ENCODE data around the gene CREB3L2. TPM values are rescaled to one million over a fixed set of nuclear protein-coding genes. Genes with fewer than 3 reads are reported as not detected.
"Not testable (repeated sequence)": the region's sequence is repeated elsewhere in the genome, so short reads cannot be mapped to it uniquely, and the experiment has no call there.

Gene CREB3L2
- total RNA-seq, 1 donor from 2014 or later: 32.2 TPM

DNA sequence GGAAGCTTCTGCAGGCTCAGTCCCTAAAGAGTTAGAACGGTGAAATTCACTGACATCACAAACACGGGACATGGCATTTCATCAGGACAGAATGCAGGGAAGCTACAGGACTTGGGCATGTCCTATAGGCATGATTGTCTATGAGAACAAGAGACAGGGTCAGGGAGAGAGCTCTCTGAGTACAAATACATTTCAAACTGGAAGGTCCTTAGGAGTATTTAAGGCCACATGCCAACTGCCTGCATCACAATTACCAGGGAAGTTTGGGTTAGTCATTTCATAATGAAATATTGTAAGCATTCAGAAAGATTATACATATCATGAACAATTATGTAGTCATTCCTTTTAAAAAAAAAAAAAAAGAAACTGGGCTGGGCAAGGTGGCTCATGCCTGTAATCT lies 71.3 kb downstream of the CREB3L2 start:
- peak; percentile 73 for DNase-seq

DNA sequence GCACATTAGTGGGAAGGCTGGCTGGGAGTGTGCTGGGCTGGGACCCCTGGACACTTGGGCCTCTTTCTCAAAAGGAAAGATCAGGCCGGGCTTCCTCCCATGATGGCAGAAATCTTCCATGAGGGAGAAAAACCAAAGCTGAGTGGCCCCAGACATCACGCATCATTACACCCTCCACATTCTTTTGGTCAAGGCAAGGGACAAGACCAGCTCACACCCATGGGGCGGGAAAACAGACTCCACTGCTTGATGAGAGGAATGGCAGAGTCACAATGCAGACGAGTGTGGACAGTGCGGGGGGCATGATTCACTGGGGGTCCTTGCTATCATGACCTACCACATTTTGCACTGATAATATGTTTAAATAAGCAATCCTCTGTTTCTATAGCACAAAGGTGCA lies 73.3 kb downstream of the CREB3L2 start:
- no peak for DNase-seq

DNA sequence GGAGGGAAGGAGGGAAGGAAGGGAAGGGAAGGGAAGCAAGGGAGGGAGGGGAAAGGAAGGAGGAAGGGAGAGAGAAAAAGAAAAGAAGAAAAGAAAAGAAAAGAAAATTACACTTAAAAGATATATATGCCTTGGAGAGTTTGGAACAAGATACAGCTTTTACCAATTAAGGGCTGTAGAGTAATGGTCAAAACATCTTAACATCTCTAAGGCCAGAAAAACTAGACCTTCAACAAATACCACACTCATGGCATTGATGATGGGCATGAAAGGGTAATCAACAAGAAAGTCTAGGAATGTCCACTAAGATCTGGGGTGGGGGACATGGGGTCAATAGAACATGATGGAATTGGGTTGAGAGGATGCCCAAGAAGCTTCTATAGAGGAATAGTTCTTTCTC lies 74.5 kb downstream of the CREB3L2 start:
- no peak for DNase-seq

DNA sequence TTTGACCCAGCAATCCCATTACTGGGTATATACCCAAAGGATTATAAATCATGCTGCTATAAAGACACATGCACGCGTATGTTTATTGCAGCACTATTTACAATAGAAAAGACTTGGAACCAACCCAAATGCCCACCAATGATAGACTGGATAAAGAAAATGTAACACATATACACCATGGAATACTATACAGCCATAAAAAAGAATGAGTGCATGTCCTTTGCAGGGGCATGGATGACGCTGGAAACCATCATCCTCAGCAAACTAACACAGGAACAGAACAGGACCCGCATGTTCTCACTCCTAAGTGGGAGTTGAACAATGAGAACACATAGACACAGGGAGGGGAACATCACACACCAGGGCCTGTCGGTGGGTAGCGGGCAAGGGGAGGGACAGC lies 75.7 kb downstream of the CREB3L2 start:
- DNase-seq: not testable (repeated sequence)

DNA sequence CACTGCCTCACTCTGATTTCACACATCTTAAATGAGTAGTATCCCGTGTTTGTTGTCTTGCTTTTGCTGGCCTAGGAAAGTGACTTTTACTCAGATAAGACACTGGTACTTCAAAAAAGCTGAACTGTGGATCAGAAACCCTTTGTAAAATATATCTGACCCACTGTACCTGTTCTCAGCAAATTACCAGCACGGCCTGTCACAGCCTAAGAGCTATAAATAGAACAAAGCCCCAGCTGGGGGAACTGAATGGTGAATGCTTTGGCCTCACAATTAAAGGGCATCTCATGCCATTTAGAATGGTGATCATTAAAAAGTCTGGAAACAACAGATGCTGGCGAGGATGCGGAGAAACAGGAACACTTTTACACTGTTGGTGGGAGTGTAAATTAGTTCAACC lies 76.1 kb downstream of the CREB3L2 start:
- no peak for DNase-seq

DNA sequence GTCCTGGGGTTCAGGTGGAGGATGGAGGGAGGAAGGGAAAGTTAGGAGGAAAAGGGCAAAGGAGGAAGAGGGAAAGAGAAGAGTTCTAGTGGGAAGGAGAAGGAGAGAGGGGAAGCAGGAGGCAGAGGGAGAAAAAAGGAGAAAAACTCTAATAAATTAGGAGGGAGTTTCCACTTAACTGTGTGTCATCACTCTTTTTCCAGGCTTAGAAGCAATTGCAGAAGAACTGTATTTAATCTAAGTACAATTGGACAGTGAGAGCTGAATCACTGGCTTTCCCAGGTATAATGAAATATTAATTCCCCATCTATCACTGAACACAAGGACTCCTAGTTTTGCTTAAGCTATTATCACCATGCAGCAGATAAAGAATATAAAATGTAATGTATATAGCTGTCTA lies 76.8 kb downstream of the CREB3L2 start:
- no peak for DNase-seq

DNA sequence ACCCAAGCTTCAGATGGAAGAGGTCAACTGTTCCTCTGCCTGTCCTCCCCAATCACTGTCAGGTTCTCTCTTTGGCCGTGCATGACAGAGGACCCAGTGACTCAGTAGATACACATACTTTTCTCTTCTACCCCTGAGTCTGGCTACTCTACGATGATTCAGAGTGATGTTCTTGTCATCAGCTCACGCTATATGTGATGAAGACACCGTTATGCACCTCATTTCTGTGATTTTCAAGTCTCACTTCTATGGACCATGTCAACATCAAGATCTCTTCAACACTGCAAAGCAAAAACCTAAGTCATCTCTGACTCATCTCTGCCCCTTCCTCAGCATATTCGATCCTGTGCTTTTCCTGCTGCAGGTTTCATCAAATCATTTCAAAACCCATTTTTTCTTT lies 78.5 kb downstream of the CREB3L2 start:
- DNase-seq: no peak

DNA sequence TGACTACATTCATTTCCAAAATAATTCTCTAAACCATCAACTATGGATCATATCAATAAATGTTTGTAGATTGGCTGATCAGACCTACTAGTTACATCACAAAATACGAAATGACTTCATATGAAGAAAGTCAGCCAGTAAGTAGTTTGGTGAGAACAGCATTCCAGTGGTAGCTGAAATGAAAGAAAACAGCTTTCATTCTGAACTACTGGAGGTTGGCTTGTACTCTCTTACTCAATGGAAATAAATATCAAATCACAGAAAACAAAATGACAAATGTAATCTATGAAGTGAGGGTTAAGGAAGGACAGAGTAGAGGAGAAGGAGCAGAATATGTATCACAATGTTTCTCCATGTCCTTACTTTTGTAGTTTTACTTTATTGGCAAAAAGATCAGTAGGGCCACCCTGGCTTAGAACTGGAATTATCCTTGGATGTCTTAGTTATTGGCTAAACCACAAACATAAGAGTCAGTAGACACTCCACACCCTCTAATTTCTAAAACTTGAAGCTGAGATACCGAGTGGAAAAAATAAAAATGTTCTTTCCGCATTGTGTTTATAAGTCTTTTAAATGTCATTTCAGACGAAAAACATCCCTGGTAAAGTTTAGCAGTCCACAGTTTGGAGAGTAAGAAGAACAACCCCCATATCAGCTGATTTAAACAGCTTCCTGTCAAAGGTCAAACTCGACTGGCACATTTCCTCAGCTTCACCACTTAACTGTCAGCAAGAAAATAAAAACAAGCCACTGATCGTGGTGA lies 81.1 kb downstream of the CREB3L2 start:
- DNase-seq: peak; percentile 19

DNA sequence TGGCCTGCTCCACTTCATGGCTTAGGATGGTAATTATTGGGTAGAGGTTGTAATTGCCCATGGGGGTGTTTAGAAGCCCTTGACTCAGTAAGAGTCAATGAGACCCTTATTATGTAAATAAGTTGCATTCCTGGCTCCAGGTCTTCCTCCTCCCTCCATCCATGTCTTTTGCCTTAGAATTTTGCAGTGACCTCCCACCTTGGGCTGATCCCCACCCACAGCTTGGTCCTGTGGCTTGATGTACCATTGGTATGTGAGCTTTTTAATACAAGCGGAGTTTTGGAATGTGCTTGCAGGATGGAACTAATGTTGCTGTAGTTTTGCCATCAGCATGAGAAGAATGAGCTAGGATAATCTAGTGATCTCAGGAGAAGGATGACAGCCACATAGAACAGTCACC lies 81.9 kb downstream of the CREB3L2 start:
- no peak for DNase-seq

DNA sequence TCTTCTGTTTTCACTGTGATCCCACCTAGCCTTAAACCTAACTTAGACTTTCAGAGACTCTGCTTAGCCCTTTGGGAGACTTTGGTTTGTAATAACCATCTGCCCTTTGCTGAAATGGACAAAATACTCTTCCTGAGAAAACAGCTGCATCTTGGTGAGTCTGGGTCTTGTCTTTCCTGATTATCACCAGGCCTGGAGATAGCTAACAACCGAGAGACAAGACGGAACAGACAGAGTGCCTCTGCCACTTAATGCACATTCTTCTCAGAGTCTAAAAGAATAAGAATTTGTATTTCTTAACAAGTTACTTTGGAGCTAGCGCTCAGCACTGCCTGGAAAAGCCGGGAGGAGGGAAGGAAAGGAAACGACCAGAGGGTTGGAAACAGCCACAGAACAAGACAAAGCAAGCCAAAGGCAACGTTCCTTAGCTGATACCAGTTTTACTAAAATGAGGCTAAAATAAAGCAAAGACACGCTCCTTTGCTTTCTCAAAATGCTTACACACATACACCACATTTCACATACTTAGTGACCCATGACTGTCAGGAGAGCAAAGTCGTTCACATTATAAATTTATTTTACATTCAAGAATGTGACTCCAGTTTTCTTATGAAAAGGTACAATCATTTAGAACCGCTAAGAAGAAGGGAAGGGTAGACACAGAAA lies 84.8 kb downstream of the CREB3L2 start:
- DNase-seq: no peak

DNA sequence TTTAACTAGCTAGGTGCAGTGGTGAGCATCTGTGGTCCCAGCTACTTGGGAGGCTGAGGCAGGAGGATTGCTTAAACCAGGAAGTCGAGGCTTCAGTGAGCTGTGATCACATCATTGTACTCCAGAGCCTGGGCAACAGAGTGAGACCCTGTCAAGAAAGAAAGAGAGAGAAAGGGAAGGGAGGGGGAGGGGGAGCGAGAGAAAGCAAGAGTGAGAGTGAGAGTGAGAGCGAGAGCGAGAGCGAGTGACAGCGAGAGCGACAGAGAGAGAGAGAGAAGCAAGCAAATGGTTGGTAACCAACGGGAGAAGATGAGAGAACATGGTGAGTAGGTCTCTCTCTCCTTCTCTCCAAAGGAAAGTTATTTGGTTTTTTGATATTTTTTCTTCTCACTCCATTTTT lies 85.3 kb downstream of the CREB3L2 start:
- no peak for DNase-seq

DNA sequence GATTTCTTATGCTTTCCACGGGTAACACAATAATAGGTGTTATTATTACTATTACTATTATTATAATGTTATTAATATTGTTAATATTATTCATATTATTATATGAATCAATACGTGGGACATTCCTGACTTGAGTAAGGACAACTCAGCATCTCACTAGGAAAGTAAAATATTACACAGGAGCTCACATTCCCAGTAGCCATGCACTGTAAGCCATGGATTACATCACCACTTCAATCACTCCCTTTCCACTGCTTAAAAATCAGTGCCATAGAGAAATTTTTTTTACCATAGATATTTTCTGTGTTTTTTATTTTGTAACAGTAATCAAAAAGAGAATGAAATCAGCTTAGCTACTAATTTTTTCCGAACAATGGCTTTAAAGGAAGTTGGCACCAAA lies 86.6 kb downstream of the CREB3L2 start:
- DNase-seq: no peak

DNA sequence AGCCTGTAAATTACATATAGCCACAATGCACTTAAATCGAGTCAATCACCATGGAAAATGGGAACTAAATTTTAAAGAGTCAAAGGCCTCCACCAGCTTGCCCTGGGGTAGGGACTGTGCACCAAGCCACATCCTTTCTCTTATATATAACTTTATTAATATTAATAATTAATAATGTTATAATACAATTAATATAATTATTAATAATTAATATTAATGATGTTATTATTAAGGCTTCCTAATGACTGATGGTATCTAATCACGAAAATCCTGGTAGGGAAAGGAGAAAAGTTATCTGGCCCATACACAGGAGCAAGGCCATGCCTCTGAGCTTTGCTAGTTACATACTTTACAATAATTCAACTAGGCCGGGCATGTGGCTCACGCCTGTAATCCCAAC lies 87.9 kb downstream of the CREB3L2 start:
- no peak for DNase-seq

DNA sequence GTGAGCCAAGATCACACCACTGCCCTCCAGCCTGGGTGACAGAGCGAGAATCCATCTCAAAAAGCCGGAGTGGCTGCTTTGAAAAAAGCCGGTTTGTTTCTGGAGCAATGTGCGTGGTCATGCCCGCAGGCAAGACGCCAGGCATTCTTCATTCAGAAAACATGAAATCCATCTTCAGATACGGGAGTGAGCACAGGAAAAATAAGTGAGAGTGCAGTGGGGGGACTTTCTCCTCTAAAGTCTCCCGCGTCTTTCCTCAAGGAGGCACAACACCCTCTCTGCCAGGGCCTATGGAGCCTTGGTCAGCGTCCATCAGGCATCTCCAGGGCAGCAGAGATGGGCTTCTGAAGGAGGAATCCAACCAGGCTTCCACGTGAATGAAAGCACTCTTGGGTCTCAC lies 92.8 kb downstream of the CREB3L2 start:
- DNase-seq: no peak

DNA sequence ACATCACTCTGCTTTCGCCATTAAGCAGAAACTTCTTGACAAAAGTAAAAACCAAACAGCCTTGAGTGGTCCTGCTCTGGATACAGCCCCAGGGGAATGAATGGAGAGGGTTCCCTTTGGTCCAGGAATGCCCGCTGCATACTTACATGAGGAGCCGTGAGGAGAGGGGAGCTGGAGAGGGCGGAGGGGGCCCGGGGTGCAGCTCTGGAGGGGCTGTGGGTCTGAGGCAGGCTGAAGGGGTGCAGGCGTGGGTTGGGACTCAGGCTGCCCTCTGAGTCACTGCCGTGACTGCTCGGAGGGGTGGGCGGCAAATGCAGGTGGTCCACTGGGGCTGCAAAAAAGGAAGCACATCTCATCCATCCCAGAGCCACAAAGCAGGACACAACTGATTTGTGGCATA lies 93.8 kb downstream of the CREB3L2 start:
- DNase-seq: no peak

DNA sequence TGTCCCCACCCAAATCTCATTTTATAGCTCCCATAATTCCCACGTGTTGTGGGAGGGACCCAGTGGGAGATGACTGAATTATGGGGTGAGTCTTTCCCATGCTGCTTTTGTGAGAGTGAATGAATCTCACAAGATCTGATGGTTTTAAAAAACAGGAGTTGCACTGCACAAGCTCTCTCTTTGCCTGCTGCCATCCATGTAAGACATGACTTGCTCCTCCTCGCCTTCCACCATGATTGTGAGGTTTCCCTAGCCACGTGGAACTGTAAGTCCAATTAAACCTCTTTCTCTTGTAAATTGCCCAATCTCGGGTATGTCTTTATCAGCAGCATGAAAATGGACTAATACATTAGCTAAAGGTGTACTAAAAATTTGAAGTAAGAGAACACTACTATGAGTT lies 95.2 kb downstream of the CREB3L2 start:
- not testable (repeated sequence) for DNase-seq

DNA sequence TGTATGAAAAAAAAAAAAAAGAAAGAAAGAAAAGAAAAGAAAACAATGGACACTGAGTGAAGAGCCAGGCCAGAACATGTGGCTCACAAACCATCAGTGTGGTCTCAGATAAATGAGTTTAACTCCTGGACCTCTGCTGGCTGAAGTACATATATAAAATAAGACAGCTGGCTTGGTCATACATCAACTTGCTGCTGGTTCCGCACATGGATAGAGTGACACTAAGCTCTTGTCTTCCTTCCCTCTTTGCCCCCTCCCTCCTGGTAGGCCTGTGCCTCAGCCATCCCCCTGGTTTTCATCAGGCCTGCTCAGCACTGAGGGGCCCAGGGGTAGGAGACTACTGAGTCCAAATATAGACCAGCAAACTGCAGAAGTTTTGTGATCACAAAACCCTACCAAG lies 97.1 kb downstream of the CREB3L2 start:
- DNase-seq: no peak

DNA sequence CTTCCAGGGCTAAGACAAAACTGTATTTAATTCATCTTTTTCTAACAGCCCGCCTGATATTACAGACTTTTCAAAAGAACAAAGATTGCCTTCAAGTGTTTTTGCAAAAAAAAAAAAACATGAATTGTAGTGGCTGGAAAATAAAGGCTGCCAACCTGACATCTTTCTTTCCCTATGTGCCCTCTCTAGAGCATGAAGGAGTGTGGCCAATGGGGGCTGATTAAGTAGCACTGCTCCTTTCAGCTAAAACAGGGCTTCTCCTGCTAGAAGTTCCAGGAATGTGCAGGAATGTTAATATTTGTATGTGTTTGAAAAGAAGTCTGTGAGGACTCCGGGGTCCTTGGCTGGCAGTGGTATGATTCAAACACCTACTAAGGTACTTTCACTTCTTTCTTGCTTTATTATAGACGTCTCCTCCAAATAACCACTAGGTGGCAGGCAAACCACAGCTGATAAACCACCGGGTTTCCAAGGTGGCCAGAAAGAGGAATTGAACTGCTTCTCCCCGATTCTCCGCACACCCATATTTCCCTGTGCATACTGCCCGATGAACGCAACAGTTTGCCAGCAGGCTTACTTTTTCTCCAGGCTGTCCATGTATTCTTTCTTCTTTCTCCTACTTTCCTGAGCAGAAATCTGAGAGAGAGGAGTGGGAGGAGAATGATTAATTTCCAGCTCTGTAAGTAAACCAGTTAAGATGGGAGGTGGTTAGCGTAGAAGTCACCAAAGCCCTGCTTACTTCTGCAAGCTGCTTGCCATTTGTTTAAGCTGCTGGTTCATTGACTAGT lies 98.3 kb downstream of the CREB3L2 start:
- peak; percentile 89 for DNase-seq

DNA sequence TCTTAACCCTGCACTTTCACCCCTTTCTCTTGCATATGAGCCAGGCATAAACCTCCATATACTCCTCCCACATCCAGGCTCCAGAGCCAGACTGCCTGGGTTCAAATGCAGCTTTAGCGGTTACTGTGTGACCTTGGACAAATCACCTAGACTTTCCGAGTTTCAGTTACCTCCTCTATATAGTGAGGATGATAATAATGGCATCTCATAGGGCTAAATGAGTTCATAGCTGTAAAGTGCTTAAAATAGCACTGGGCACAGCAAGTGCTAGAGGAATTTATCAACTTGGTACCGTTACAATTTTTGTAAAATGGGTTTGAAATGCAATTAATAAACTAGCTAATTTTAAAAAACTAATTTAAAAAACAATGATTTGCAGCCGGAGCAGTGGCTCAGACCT lies 101.7 kb downstream of the CREB3L2 start:
- no peak for DNase-seq

DNA sequence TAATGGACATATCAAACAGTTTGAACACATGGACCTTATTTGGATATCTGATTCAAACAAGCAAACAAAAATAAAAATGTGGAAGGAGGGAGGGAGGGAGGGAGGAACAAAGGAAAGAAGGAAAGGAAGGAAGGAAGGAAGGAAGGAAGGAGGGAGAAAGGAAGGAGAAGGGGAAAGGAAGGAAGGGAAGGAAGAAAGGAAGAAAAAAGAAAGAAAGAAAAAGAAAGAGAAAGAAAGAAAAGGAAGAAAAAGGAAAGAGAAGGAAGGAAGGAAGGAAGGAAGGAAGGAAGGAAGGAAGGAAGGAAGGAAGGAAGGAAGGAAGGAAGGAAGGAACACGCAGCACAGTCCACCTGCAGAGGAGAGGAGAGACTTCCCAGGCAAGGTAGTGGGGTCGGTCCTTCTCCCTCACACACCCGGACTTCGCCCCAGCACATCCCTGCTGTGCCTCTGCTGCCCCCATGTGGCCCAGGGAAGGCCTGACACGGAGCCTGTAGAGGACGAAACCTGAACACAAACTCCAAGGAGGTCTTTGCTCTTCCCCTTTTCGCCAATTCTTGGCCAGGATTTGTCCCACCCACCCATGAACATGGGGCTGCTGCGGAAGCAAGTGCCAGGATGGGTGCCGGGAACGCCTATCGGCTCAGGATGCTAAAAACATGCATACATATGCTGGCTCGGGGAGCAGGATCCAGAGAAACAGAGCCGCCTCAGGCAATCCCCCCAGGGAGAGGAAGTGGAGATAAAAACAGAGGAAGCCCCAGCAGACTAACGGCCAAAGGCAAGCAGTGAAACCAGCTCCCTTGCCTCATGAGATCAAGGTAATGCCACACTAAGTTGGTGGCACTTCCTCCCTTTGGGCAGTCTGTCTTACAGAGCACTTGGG lies 102.8 kb downstream of the CREB3L2 start:
- peak; percentile 88 for DNase-seq

DNA sequence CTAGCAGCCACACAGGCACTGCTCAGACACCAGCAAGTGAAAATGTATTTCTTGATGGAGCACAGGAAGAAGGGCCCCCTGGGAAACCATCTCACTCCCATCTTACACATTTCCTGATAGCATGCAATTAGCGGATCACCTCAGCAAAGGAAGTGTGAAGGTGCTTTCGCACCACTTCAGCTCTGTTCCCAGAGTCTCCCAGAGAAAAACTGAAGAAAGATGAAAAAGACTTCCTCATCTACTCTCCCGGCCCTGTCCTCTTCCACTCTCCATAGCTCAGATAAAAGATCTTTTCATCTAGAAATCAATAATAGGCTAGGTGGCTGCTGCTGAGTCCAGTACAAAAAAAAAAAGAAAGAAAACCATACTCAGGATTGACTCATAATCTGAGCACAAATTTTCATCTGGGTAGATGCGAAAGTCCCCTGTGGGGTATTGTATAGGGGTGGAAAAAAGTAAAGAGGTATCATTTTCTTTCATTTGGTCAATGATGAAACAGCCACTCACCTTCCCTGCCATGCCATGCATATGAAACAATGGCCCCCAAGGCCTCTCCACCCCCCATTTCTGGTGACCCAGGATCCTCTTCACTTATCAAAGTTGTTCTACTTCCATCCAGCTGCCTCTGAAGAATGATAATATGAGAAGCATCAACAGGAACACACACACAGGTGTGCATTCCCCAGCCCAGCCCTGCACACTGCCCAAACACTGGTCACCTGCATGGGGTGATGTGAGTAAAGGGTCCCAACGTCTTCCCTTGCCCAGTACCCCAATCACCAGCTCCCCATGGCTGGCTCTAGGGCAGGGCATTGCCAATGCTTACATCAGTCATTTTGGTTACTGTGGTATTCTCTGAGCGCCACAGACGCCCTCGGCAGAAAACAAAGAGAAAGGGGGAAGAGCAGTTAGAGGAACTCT lies 106.3 kb downstream of the CREB3L2 start:
- no peak for DNase-seq

All from dermis blood vessel endothelial cell (primary cell).